ENCODE results near the gene IFNL3. TPM values are rescaled to one million over a fixed set of nuclear protein-coding genes. Genes with fewer than 3 reads are reported as not detected.

The IFNL3 gene
- total and polyA plus RNA-seq, 2 of the 13 experiments (the other 11 are each of a cell fraction or from before 2014, with no cell fraction given) = not detected

- no peak overlapping the region for H3K27ac ChIP-seq (ENCODE audit: extremely low read length, insufficient read depth, low read length)
- H3K4me3 ChIP-seq (replicated peaks in 1 of 3; ENCODE audit: insufficient read depth in 1 of 3, low read depth in 2 of 3, low read length in 3 of 3) = no peak overlapping the region
- H3K27me3 ChIP-seq (ENCODE audit: control insufficient read depth in 1 of 2, insufficient read depth in 2 of 2, low read length in 2 of 2) = no peaks in the 10 kb centered on the region; a peak in 2 of 5 replicates
- in situ Hi-C loops (cut with HindIII; ENCODE audit: extremely low pct_ligation_motif_present, low pct_unique_long_range_greater_than_20kb) = no loop called here
- POLR2A ChIA-PET = no interaction called here
- CTCF ChIA-PET (ENCODE audit: low intra/inter-chr PET ratio, low total read pairs) = no interaction called here
- H3K9ac ChIP-seq (ENCODE audit: insufficient read depth, low read depth, low read length) = no peak overlapping the region
- H3K9me3 ChIP-seq (ENCODE audit: low read length) = no peaks in the 10 kb centered on the region
- no peak overlapping the region for H3K4me2 ChIP-seq (ENCODE audit: low read depth, low read length)
- BruUV-seq (replicated peaks) = no TSS peak
- no peaks in the 10 kb centered on the region for H3K79me2 ChIP-seq (ENCODE audit: insufficient read depth, low read length)
- H2AFZ ChIP-seq (ENCODE audit: low read length) = no peak overlapping the region
- ATAC-seq (no peak), DNase-seq (ENCODE audit: low spot score) (peak; percentile 18), FAIRE-seq (no peak)
- TF ChIP-seq CHD4 (IDR thresholded peaks at IDR 0.05; ENCODE audit: borderline replicate concordance, low read length) = no peak
- 0 out of 2 replicates have a peak, but pooled peaks have one; percentile 7 for TF ChIP-seq STAG1 (CRISPR knock-in tag; IDR thresholded peaks at IDR 0.05)
- no peak for TF ChIP-seq ZNF382 (CRISPR knock-in tag; IDR thresholded peaks at IDR 0.05; ENCODE audit: borderline replicate concordance)
- no peak for TF ChIP-seq KLF12 (CRISPR knock-in tag; IDR thresholded peaks at IDR 0.05; ENCODE audit: borderline replicate concordance)
- TF ChIP-seq ZNF101 (CRISPR knock-in tag; IDR thresholded peaks at IDR 0.05; ENCODE audit: borderline replicate concordance, low read depth) = no peak
- TF ChIP-seq, protein P1, sequence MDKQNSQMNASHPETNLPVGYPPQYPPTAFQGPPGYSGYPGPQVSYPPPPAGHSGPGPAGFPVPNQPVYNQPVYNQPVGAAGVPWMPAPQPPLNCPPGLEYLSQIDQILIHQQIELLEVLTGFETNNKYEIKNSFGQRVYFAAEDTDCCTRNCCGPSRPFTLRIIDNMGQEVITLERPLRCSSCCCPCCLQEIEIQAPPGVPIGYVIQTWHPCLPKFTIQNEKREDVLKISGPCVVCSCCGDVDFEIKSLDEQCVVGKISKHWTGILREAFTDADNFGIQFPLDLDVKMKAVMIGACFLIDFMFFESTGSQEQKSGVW (CRISPR knock-in tag; IDR thresholded peaks at IDR 0.05; ENCODE audit: borderline replicate concordance) = no peak
- peak; percentile 20; the same call in 1 of the 2 replicates for TF ChIP-seq CTCF (CRISPR knock-in tag; IDR thresholded peaks at IDR 0.05)
- TF ChIP-seq ZNF883 (CRISPR knock-in tag; IDR thresholded peaks at IDR 0.05; ENCODE audit: not compliant biosample characterization) = no peak
- TF ChIP-seq ZNF446 (CRISPR knock-in tag; IDR thresholded peaks at IDR 0.05) = no peak
- no peak for TF ChIP-seq SMC3 (IDR thresholded peaks at IDR 0.05; ENCODE audit: low read length)
- TF ChIP-seq CHCHD3 (CRISPR knock-in tag; IDR thresholded peaks at IDR 0.05) = no peak
- peak; percentile 72 for TF ChIP-seq FOSL2 (CRISPR knock-in tag; IDR thresholded peaks at IDR 0.05)
- no peak for TF ChIP-seq ZNF230 (CRISPR knock-in tag; IDR thresholded peaks at IDR 0.05)
- H4K20me1 ChIP-seq (ENCODE audit: insufficient read depth, low read length) = no peaks in the 10 kb centered on the region
- H3K36me3 ChIP-seq (replicated peaks in 1 of 2; ENCODE audit: control insufficient read depth in 1 of 2, insufficient read depth in 2 of 2, low read length in 2 of 2) = no peaks in the 10 kb centered on the region
- intact Hi-C loops (cut with micrococcal nuclease; ENCODE audit: unreplicated experiment) = no loop called here
- 0% methylated on average over 2 of the region's 3 CpGs for WGBS (ENCODE audit: low lambda C conversion rate)
- H3K4me1 ChIP-seq (ENCODE audit: insufficient read depth, low read length) = no peaks in the 10 kb centered on the region
Observed at GRCh38 chr19:39224910-39225309, 19.9 kb downstream of the IFNL3 start.
